Stimulated activated CD4-positive, alpha-beta T cell treated with anti-CD3 and anti-CD28 coated beads, Interleukin-2, amount 100 ng/mL, for 4 hours (primary cell): ENCODE results near the gene SLAIN1.

Experiments used
- DNase-seq: peaks from one replicate; pipeline ENCODE4 v3.0.0-alpha.2; 2020; ENCODE audit warnings: low read depth

SLAIN1 gene

DNA sequence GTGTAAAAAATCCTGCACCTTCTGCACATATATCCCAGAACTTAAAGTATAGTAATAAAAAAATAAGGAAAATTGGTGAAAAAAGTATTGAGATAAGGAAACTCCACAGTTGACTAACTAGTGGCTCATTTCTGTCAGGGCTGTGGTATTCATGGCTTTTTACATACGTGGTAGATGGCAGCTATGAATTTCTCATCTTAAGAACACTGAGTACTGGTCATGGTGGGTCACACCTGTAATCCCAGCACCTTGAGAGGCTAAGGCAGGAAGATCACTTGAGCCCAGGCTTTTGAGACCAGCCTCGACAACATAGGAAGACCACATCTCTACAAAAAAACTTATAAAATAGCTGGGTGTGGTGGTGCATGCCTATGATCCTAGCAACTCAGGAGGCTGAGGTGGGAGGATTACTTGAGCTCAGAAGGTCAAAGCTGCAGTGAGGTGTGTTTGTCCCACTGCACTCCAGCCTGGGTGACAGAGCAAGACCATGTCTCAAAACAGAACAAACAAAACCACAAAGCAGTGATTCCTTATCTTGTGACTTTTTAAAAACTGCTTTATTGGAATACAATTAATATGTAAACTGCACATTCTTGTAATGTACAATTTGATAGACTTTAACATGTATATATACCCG is 16.8 kb downstream of the SLAIN1 start:
- DNase-seq: no peak

DNA sequence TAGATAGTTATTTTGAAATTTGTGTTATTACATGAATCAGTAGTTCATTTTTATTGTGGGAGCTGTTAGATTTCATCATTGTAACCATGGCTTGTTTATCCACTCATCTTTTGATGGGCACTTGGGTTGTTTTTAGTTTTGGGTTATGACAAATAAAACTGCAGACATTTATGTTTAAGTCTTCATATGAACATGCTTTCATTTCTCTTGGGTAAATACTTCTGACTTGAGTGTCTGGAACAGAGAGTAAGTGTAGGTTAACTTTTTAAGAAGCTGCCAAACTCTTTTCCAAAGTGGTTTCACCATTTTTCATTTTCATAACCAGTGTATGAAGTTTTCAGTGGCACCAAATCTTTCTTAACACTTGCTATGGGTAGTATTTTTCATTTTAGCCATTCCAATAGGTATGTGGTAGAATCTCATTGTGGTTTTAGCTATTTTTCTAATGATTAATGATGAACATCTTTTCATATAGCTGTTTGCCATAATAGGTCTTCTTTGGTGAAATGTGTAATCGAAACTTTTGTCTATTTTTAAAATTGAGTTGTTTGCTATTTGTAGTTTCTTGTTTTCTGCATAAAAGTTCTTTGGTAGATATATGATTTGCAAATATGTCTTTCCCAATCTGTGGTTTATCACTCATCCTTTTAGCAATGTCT is 17.9 kb downstream of the SLAIN1 start:
- DNase-seq: no peak

DNA sequence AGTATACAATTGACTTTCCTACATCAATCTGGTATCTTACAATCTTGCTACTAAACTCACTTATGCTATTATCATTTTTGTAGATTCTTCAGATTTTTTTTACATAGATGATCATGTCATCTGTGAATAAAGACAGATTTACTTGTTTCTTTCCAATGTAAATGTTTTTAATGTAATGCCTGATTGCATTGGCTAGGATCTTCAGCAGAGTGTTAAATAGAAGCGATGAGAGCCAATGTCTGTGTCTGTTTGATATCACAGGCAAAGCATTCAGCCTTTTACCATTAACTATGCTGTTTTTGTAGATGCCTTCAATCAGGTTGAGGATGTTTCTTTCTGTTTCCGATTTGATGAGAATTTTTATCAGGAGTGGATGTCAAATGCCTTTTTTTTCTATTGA is 19.2 kb downstream of the SLAIN1 start:
- DNase-seq: no peak

- DNase-seq: no peak
Measured at GRCh38 chr13:77717508-77717907, 20.0 kb downstream of the SLAIN1 start.

GRCh38 chr13:77719128-77719527 is 21.6 kb downstream of the SLAIN1 start:
- no peak for DNase-seq

GRCh38 chr13:77720988-77721387 is 23.5 kb downstream of the SLAIN1 start:
- DNase-seq: no peak

GRCh38 chr13:77724092-77724491 is 26.6 kb downstream of the SLAIN1 start:
- DNase-seq: no peak

- DNase-seq: no peak
Measured at GRCh38 chr13:77725071-77725470, 27.6 kb downstream of the SLAIN1 start.

DNA sequence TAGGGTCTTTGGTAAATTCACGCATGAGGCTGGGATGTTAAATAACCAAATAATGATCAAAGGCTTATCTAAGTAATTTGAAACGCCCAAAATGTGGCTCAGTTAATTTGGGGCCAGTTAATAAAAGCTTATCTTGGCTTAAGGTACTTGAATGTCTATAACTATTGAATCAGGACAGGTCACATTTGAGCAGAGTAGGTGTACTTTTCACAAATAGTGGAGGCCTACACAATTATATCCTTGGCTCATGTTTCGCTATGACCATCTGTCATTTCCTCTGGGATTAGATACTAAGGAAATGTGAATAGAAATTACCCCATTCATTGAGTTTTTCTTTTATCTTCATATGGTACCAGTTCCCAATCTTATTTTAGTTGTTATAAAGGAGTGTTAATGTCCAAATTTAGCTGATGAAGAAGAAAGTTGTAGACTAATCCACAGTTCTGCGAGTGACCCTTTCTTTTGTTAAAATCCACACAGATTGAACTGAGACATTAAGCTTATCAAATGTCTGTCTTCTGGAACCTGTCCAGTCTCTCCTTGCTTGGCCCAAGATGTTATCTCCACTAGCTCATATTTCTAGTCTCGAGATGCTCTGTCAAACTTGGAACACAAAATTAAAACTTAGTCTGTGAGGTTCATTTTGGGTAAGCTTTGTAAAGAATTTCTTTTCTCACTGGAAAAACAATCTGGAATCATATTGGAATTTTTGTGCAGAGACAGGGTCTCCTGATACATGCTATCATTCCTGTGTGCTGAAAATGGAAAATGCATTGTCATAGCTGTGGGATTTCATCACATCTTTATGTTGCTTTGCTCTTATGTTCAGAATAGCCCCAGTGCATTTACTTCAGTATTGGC is 31.0 kb downstream of the SLAIN1 start:
- DNase-seq: no peak

DNA sequence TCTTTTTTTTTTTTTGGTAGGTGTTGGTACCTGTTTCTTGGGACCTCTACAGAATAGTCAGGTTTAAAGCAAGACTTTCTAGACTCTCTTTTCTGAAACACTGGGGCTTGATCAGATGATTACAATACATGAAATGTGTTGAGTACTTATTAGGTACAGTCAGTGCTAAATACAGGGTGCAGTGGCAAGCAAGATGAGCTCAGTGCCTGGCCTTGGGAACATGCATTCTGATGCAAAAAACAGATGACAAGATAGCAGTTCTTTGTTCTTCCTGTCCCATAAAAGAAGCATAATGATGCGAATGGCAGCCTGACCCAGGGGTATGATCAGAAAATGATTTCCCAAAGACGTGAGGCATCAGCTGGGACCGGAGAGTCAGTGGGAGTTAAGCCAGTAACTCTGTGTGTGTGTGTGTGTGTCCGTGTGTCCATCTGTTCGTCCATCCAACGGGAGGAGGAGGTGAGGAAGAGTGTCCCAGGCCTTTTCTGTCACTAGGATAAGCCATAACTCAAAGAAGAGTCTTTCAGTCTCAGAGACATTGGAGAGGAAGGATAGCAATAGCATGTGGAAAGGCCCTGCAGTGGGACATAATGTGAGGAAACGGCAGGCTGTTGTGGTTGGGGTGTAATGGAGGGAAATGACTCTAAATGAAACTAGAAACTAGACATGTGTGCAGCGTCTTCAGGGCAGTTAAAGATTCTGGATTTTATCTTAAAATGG is 32.2 kb downstream of the SLAIN1 start:
- DNase-seq: no peak

DNA sequence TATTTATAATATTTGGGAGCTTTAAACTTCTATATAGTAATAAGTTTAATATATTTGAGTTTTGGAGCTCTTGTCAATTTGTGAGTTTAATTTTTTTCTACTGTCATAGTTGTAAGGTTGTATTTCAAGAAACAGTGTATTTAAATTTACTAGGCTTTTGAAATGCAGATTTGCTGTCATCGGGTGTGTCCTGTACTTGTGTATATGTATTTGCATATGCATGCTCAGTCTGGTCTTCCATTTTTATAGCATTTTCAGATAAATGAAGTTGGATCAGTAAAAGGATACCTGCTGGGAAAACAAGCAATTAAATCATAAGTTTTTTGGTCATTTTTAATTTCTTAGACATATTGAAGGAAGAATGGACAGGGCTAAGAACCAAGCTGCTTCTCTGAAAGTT is 33.1 kb downstream of the SLAIN1 start:
- DNase-seq: no peak

DNA sequence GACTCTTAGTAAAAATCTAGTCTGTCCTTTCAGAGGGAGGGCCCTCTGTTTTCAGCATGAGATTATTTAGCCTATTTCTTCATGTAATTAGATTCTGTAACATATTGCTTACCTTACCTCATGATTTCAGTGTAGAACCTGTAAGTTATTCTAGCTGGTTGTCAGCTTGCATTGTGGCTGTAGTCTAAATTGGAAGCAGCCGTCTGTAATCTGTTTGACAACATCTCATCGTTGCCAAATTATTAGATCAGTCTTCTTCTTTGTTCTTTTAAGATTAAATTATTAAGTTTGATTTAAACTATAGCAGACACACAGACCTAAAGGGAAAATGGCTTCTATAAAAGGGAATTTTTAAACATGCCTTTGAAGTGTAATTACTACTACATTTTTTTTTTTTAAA is 34.8 kb downstream of the SLAIN1 start:
- no peak for DNase-seq

DNA sequence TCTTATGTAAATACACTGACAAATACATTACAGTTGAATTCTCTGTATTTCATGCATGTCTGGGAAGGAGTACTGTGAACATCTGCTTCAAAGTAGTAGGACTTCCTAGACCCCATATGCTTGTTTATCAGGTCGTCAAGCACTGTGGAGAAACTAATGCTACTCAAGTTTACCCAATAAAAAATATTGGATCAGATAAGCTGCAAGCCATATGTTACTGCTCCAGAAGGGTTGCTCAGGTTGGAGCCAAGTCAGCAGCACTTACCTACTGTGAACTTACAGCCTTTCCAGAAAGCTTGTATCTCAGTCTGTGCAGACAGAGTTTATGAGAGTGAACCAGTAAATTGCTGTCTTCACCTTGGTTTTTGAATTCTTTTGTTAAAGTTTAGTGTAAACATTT is 36.2 kb downstream of the SLAIN1 start:
- no peak for DNase-seq

DNA sequence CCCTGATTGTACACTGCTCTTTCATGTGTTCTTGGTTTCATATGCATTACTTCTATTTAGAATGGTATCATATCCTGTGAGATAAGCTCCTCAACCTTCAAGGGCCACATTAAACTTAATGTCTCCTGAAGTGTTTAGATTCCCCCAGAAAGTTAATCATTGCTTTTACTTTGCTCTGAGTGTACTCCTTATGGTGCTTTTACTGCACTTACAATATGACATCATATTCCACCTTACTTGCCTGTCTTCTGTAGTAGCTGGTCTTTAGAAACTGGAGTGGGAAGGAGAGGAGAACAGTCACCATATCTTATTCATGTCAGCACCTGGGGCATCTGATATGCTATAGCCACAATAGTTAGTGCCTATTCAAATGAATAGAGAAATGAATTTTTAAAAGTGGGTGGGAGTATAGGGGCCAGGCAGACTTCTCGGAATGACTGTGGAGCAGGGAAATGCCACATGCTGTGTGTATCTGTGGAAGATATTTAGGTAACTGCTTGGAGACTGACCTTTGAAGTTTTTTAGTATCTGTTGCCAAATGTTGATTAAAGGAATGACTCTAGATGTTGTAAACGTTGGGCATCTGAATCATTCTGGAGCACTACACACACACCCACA is 40.2 kb downstream of the SLAIN1 start:
- no peak for DNase-seq

GRCh38 chr13:77740097-77740735 is 42.7 kb downstream of the SLAIN1 start:
- DNase-seq: no peak

GRCh38 chr13:77740931-77741596 is 43.6 kb downstream of the SLAIN1 start:
- no peak for DNase-seq

DNA sequence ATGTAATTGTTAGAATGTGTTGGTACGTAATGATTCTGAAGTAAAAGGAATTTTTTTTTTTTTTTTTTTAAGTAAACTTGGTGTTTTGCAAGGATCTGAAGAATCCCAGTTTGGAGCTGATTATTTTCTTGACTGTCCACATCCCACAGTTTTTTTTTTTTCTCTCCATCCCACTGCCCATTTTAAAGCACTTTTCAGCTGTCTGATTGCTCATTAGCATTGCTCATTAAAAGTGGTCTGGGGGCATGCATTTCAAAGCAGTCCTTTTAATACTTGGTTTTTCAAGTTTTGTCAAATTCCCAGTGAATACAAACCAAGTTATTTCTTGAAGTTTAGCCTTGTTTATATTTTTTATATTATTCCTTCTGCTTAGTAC is 44.1 kb downstream of the SLAIN1 start:
- no peak for DNase-seq

GRCh38 chr13:77742801-77743200 is 45.3 kb downstream of the SLAIN1 start:
- no peak for DNase-seq

- DNase-seq: no peak
Measured at GRCh38 chr13:77745784-77746183, 48.3 kb downstream of the SLAIN1 start.

DNA sequence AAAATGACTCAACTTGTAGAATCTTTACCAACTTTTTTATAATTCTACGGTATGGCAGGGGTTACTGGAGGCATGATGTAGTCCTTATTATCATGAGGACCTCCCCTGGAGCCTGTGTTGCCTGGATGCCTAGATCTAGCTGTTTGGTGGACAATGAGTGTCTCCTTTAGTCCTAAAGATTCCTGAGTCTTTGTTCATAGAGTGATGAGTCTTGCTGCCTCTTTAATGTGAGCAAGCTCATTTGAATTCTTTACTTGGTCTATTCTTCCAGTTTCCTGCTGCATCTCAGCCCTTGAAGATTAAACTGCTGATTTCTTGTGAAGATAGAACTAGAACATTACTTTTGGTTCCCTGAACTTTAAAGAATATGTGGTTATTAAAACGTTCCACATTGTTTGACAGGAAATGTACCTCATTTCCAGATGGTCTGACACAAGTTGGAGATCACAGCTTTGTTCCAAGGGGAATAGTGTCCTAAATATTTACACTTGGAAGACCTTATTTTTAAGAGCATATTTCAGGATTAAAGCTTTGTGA is 51.9 kb downstream of the SLAIN1 start:
- no peak for DNase-seq
